Small intestine (tissue), 7 donors: ENCODE measurements around the gene TTLL1. TPM values are rescaled to one million over a fixed set of nuclear protein-coding genes. Genes with fewer than 3 reads are reported as not detected.

Experiments
- DNase-seq, 2 donors: peaks; one replicate each; pipeline versions ENCODE4 v3.0.0 to v3.0.0-alpha.2; 2013
- FAIRE-seq: peaks from 2 replicates; lab custom pipeline; 2012; peaks lifted over from hg19 to GRCh38; lab: Jason Lieb, UNC
- H3K27ac ChIP-seq, 3 donors: one replicate each; pipeline ENCODE4 v1.5.1; 2013; ENCODE audit warnings: low read length in 2 of 3, mild to moderate bottlenecking in 2 of 3, control low read depth in 1 of 3, inconsistent platforms in 1 of 3, low read depth in 1 of 3, moderate library complexity in 1 of 3
- H3K27me3 ChIP-seq, 3 donors: one replicate each; pipeline ENCODE4 v1.6.1; 2013; ENCODE audit warnings: low read length in 3 of 3, inconsistent platforms in 1 of 3; ENCODE audit not compliant: control insufficient read depth in 3 of 3, insufficient read depth in 3 of 3
- H3K36me3 ChIP-seq, 3 donors: one replicate each; pipeline ENCODE4 v1.6.1; 2013; ENCODE audit warnings: low read length in 3 of 3, inconsistent platforms in 1 of 3, low read depth in 1 of 3, mild to moderate bottlenecking in 1 of 3, moderate library complexity in 1 of 3; ENCODE audit not compliant: control insufficient read depth in 3 of 3, insufficient read depth in 2 of 3
- H3K4me1 ChIP-seq, 3 donors: one replicate each; pipeline ENCODE4 v1.6.1; 2013; ENCODE audit warnings: low read length in 2 of 3, inconsistent platforms in 1 of 3, low read depth in 1 of 3, mild to moderate bottlenecking in 1 of 3, moderate library complexity in 1 of 3; ENCODE audit not compliant: control insufficient read depth in 3 of 3, insufficient read depth in 2 of 3
- H3K4me3 ChIP-seq, 3 donors: one replicate each; pipeline ENCODE4 v1.5.1; 2013; ENCODE audit warnings: low read length in 3 of 3, control low read depth in 1 of 3, inconsistent platforms in 1 of 3, low read depth in 1 of 3, mild to moderate bottlenecking in 1 of 3, moderate library complexity in 1 of 3
- H3K9me3 ChIP-seq, 2 donors: one replicate each; pipeline ENCODE4 v1.6.1; 2013; ENCODE audit warnings: low read depth in 1 of 2, low read length in 1 of 2; ENCODE audit not compliant: control insufficient read depth in 2 of 2, insufficient read depth in 1 of 2
- WGBS, 3 donors: extraction: QIAGEN DNeasy Blood & Tissue Kit; methylation state at CpG; one replicate each; pipeline ENCODE4 v1.1.7; 2013; 5-methylcytosine and 5-hydroxymethylcytosine counted together
- polyA plus RNA-seq, 4 donors: library from polyadenylated mRNA; stranded (reverse) in 3 of 4; unstranded in 1 of 4; fragments of 200-250 nt in 3 of 4; fragments of 120-200 nt in 1 of 4; gene quantifications; one replicate each; pipeline versions ENCODE4 v1.2.1 to v1.2.3, GENCODE V29; 2013
- donor health status: healthy with polysubstance abuse.
- donor health status: control.
- donor health status: control.
- donor health status: Bipolar disorder and iron deficiency.
- donor health status: healthy.

The TTLL1 gene
- polyA plus RNA-seq, 4 donors: 1.1 to 4.2 (median 2.4) TPM

DNA sequence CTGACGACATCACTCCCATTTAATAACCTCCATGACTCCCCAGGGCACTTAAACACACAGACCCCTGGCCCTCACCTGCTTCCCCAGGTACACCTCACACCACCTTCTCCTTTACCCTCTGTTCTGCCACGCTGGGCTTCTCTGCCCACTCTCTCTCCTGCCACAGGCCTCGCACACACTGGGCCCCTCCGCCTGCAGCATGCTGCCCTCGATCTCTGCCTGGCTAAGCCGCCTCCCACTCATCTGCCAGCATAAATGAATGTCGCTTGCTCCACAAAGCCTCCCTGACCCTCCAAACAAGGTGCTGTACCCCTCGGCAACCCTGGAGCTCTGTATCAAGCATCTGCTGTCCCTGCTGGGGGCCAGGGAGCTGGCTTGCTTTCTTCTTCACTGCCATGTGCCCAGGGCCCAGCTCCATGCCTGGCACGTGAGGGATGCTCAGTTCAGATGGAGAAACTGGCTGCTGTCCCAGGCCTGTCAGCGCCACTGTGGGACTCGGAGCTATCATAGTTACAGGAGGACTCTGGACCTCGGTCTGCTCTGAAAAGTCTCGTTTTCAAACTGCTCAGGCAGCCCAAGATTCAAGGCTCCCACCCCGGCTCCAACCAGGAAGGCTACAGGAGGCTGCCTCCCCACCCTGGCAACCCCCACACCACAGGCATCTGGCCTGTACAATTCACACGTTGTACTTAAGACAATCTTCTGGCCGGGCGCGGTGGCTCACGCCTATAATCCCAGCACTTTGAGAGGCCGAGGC is 11.9 kb downstream of the TTLL1 start:
- peaks cover 0 to 14% (median 0%) of the 10 kb centered on the region in 3 donors for H3K4me1 ChIP-seq
- H3K27ac ChIP-seq: no peak overlapping the region
- peak; percentile 47 to 63 for DNase-seq
- H3K4me3 ChIP-seq: no peak overlapping the region
- no peak for FAIRE-seq
- no peaks in the 10 kb centered on the region for H3K9me3 ChIP-seq
- H3K27me3 ChIP-seq: no peaks in the 10 kb centered on the region
- 40 to 63% (median 48%) methylated on average over 20 of the region's 20 CpGs for WGBS, 3 donors
- H3K36me3 ChIP-seq: peaks cover 0 to 7% (median 0%) of the 10 kb centered on the region in 3 donors

DNA sequence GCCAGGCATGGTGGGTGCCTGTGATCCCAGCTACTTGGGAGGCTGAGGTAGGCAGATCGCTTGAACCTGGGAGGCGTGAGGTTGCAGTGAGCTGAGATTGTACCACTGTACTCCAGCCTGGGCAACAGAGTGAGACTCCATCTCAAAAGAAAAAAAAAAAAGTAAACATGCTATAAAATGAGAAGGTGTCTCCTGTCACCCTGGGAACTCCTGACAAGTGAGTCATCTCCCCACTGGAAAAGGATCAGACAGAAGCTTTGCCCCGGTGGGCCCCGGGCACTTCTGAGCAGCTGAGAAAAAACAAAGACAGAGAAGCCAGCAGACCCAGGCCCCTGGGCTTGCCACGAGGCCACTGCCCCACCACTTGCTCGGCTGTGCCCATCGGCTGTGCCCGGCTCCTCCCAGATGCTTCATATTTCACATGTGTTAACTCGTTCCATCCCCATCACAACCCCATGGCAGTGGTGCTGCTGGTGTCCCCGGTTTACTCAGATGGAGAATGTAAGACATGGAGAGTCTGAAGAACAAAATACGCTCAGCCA is 22.3 kb downstream of the TTLL1 start:
- Histone ChIP-seq H3K4me1 (no peaks in the 10 kb centered on the region), H3K27ac (no peak overlapping the region), H3K36me3 (peaks cover 0 to 30% (median 0%) of the 10 kb centered on the region in 3 donors), H3K27me3 (no peaks in the 10 kb centered on the region), H3K4me3 (no peak overlapping the region), H3K9me3 (no peaks in the 10 kb centered on the region)
- FAIRE-seq (no peak), DNase-seq (no peak)
- 79 to 88% (median 82%) methylated on average over 10 to 11 of the region's 11 CpGs for WGBS, 3 donors

DNA sequence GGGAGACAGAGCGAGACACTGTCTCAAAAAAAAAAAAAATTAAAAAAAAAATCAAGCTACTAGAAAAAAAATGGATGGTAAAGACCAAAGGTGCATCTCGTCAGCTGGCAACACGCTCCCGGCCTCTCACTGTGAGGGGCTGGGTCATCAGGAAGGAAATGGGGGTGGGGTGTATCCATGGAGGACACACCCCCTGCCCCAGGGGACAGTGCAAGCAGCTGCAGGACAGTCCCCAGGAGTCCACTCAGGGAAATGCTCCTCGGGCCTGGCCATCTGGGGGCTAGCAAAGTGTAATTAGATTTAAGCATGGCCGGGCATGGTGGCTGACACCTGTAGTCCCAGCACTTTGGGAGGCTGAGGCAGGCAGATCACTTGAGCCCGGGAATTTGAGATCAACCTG is 23.1 kb downstream of the TTLL1 start:
- Histone ChIP-seq H3K4me3 (no peak overlapping the region), H3K27me3 (no peaks in the 10 kb centered on the region), H3K4me1 (no peaks in the 10 kb centered on the region), H3K27ac (no peak overlapping the region), H3K36me3 (peaks cover 0 to 28% (median 0%) of the 10 kb centered on the region in 3 donors), H3K9me3 (no peaks in the 10 kb centered on the region)
- DNase-seq (no peak), FAIRE-seq (no peak)
- WGBS, 3 donors: 85 to 97% (median 89%) methylated on average over 7 of the region's 7 CpGs

DNA sequence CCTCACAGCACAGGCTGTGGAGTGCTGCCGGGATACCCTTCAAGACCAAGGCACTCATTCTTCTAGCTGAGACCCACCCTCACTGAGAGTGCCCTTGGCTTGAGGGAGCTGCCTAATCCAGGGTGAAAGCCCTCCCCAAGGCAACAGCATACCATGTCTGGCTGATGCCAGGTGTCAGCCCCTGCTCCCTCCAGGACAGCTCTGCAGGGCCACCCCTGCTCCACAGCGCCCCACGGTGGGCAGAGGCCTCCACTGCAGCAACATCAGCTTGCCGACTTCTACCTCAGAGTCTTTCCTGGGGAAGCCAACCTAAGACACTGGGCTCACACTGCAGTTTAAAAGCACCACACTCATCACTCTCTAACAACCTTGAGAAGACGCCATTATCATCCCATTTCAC is 29.0 kb downstream of the TTLL1 start:
- Histone ChIP-seq H3K27me3 (no peaks in the 10 kb centered on the region), H3K36me3 (peaks cover 0 to 15% (median 0%) of the 10 kb centered on the region in 3 donors), H3K4me3 (no peak overlapping the region), H3K9me3 (no peaks in the 10 kb centered on the region), H3K27ac (no peak overlapping the region), H3K4me1 (no peaks in the 10 kb centered on the region)
- FAIRE-seq (no peak), DNase-seq (peak; percentile 12 to 20)
- WGBS, 3 donors: 59 to 77% (median 71%) methylated on average over 5 of the region's 5 CpGs

DNA sequence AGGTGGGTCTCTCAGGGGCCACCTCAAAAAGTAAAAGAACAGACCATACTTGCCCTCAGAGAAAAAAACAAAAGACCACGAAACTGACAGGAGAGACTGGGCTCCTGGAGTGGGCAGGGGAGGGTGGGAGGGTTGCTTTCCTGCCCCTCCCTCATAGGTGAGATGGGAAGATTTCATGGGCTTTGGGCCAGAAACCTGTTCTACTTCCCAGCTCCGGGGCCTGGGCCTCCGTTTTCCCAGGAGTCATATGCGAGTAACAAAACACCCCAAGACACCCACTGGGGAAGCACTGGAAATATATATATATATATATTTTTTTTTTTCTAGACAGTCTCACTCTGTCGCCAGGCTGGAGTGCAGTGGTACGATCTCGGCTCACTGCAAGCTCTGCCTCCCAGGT is 31.6 kb downstream of the TTLL1 start:
- Histone ChIP-seq H3K4me1 (no peaks in the 10 kb centered on the region), H3K36me3 (peaks cover 0 to 10% (median 0%) of the 10 kb centered on the region in 3 donors), H3K9me3 (no peaks in the 10 kb centered on the region), H3K27ac (no peak overlapping the region), H3K27me3 (no peaks in the 10 kb centered on the region), H3K4me3 (no peak overlapping the region)
- DNase-seq (no peak), FAIRE-seq (no peak)
- 84 to 89% (median 88%) methylated on average over 7 of the region's 7 CpGs for WGBS, 3 donors

DNA sequence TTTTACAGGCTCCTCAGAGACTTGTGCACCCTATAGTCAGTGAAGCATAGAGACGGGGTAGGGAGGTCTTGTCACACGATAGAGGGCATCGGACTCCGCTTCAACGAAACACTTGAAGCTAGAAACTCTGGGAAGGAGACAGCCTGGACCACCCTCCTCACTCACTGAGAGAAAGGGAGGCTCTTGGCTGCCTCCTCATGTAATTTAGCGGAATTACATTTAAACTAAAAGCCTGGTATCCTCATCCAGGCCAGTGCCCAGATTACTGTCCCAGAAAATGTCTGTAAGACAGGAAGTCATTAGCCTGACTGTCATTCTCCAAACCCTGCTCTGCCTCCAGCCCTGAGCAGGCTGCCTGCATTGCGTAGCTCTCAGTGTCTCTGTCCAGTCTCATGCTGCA is 36.0 kb downstream of the TTLL1 start:
- FAIRE-seq (no peak), DNase-seq (no peak)
- H3K4me1 ChIP-seq: no peaks in the 10 kb centered on the region
- H3K36me3 ChIP-seq: peaks cover 0 to 18% (median 0%) of the 10 kb centered on the region in 3 donors
- no peaks in the 10 kb centered on the region for H3K27me3 ChIP-seq
- H3K9me3 ChIP-seq: no peaks in the 10 kb centered on the region
- 94 to 97% (median 96%) methylated on average over 7 of the region's 7 CpGs for WGBS, 3 donors
- no peak overlapping the region for H3K27ac ChIP-seq
- H3K4me3 ChIP-seq: no peak overlapping the region

DNA sequence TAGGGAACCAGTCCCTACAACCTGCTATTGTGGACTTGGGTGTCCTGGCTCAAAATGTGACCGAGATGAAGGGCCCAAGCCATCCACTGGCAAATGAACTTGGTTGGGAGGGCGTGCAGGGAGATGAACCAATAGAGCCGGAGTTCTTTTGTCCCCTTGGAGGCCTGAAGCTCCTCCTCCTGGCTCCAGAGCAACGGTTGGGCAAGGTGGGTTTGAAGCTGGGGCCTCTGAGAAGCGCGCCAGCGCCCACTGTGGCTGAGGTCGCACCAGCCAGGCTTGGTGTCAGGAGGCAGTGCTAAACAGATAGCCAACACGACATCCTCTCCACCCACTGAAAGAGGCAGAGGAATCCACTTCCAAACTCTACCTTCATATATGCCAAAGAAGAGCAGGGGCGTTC is 38.2 kb downstream of the TTLL1 start:
- 85 to 91% (median 85%) methylated on average over 10 of the region's 10 CpGs for WGBS, 3 donors
- Histone ChIP-seq H3K27ac (no peak overlapping the region), H3K9me3 (no peaks in the 10 kb centered on the region), H3K36me3 (peaks cover 0 to 21% (median 0%) of the 10 kb centered on the region in 3 donors), H3K27me3 (no peaks in the 10 kb centered on the region), H3K4me1 (no peaks in the 10 kb centered on the region), H3K4me3 (no peak overlapping the region)
- FAIRE-seq (no peak), DNase-seq (no peak)

DNA sequence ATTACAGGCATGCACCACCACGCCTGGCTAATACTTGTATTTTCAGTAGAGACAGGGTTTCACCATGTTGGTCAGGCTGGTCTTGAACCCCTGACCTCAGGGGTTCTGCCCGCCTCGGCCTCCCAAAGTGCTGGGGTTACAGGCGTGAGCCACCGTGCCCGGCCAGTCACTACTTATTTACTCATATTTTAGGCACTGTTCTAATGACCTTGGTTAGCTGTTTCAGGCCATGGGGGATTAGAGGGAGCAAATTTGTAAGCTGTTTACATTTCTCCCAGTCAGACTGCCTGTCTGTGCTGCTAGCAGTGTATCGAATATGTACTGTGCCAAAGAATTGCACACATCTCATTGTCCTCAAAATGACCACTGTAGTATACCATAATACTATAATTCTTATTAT is 41.6 kb downstream of the TTLL1 start:
- Histone ChIP-seq H3K27ac (no peak overlapping the region), H3K9me3 (no peaks in the 10 kb centered on the region), H3K4me1 (no peaks in the 10 kb centered on the region), H3K36me3 (peaks cover 0 to 19% (median 2%) of the 10 kb centered on the region in 3 donors), H3K4me3 (no peak overlapping the region), H3K27me3 (no peaks in the 10 kb centered on the region)
- DNase-seq (no peak), FAIRE-seq (no peak)
- 90 to 93% (median 91%) methylated on average over 7 of the region's 7 CpGs for WGBS, 3 donors
